CD4-positive, alpha-beta T cell treated with Interleukin-6 for 4 hours (primary cell): Measurements from ENCODE around the gene SLC1A2.

Experiments
- DNase-seq: peaks from one replicate; pipeline ENCODE4 v3.0.0-alpha.2; 2020; ENCODE audit warnings: mixed read lengths

Gene SLC1A2

DNA sequence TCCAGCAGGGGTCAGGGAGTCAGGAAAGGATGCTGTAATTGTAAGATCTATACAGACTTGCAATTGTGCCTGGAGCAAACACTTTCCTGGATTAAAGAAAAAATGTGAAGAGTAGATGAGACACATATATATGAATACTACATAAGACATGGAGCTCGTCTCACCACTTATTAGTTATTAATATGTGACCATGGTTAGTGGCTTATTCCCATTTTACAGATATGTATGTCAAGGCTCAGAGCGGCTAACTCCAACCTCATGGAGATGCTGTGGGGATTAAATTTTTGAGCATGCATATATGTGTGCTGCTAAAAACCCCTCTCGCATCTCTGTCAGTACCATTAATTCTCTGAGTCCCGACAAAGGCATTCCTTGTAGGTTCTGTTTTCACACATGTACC, 125.7 kb downstream of the SLC1A2 start:
- DNase-seq: no peak

DNA sequence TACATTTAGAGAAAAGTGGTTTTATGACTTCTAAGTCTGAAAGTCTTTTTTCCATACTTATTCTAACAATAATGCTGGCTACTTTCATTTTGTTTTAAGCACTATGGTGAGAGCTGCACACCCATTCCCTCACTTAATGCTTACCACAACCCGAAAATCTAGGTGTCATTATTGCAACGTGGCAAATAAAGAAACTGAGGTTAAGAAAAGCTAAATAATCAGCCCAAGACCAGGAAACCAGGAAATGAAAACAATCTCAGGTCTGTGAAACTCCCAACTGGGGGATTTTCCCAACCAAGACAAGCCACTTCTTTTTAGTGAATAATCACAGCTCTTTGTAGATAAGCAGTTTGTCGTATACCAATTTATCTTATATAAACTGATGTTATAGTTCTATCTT, 126.3 kb downstream of the SLC1A2 start:
- no peak for DNase-seq

DNA sequence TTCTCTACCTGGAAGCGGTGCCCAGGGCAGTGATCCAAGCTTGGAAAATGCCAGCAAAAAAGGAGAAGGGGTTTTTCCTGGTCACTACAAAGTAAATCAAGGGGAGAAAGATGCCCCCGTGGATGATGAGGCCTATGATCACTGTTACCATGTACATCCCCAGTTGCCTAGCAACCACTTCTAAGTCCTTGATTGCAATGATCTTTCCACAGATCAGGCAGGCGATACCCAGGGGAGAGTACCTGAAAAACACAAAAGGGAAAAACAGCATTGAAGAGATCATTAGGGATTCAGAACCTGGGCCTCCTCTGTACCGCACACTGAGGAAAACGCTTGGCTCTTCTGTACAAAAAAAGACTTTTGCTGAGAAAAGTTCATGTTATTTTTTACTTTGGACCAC, 127.1 kb downstream of the SLC1A2 start:
- DNase-seq: no peak

DNA sequence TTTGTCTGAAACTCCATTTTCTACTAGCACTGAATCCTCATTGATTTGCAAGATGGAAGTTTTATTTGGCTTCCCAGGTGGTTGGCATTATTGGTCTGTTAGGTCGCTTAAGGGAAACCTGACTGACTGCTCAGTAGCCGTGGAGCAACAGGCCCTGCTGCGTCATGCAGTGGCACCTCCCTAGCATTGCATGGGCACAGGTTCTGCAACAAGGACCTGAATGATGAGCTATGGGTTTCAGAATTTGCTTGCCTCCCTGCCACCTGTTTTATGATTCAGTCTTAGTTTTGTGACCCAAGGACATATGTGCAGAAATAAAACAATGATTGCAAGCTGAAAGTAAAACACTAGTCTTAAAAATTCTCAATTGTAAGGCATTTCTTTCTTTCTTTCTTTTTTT, 128.5 kb downstream of the SLC1A2 start:
- DNase-seq: no peak

DNA sequence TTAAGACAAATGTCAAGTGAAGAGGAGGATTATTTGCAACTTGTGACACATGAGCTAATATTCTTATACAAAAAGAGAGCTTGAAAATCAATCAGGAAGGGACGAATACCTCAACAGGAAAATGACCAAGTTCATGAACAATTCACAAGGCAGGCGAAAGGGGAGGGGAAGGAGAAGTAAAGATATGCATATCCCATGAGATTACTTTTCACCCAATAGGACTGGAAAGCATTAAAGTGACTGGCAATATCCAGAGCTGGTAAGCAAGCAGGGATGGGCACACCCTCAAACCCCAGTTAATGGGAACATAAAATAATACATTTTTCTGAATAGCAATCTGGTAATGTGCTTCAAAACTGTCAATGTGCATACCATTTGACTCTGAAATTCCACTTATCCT, 129.5 kb downstream of the SLC1A2 start:
- DNase-seq: no peak

DNA sequence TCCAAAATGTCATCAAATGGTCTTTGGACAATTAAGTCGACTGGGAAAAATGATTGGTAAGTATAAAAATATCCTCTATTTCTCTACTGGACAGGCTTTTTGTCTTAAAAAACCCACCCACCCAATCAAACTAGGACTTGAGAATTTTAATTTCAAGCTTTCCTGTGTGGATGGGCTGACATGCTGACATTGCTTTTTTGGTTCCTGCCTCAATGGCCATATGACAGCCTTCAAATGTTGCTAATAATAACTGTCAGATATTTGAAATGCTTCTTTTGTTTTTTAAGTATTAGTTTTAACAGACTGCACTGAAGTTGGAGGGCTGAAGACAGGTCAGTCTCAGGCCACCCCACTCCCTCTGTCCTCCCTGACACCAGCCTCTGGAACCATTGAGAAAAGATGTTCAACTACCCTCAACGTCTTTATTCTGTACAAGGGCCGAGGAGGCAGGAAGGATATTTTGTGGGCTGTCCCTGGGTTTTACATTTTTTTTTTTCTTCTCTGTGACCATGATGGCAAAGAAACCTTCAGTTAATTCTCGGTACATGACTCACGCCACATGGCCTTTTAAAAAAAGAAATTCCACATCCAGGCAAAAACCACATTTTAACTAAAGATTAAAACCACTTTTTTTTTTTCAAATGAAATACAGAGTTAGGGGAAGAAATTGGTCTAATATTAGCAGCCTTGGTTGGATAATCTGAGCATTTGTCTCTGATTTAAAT, 130.4 kb downstream of the SLC1A2 start:
- DNase-seq: no peak

DNA sequence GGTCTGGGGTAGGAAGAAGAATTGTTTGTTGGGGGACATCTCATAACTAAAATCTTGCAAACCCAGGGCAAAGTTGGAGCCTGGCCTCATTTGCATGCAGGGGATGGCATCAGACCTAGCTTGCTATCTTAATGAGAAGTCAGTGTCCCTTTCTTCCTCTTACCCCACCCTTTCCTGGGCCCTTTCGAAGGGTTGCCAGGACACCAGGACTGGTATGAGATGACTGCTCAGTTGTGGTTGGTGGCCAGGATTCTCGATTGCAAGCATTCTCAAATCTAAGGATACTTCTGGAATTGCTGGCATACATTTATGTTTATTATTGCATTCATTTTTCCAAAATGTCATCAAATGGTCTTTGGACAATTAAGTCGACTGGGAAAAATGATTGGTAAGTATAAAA, 131.0 kb downstream of the SLC1A2 start:
- DNase-seq: no peak

DNA sequence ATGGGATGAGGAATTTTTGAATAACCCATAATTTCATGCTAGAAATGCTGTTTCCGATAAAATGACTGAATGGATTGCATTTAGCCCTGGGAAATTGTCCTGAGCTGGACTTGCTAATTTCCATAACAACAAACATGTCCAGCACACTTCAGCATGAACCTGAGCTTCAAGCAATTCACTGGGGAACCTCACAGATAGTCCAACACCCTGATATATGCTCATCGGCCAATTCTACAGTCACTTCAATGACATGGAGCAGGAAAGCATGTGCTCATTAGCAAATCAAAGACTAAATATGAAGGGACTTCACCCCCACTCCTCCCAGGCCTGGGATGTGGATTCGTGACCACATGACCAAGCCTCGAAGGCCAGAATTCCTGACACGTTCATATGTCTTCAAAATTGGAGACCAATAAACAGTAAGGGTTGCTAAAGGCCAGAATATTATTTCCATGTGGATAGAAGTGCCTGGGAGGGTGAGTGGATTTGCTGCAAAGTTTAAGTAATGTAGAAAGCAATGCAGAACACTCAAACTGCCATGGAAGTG, 131.9 kb downstream of the SLC1A2 start:
- no peak for DNase-seq

DNA sequence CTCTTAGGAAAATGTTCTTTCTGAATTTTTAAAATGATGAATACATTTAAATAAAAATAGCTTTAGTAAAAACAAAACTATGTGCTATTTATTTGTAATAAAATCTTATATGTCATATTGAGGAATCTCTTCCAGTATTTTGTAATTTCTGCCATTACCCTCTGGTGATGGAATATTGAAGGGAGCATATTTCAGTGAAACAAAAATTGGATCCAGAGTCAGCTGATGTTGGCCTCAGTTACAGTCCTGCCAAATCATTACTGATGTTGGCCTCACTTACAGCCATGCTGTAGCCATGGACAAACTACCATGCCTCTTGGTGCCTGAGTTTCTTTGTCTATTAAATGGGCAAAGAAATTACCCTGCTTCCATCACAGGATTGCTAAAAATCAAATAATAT, 133.2 kb downstream of the SLC1A2 start:
- no peak for DNase-seq

DNA sequence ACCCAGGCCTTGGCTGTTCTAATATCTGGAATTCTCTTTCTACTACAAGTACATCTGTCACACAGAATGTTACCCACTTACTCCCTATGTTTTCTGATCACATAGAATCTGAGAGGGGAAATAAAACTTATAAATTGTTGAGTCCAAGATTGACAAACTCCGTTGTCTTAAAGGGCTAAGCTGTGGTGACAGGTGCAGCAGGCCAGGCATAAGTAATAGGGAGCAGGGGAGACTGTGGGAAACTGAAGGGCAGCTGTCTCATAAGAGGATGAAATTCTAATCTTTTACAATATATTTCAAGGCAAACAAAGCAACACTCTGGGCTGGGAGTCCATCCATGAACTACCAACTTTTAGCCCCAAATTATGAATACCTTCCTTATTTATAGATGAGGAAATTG, 133.9 kb downstream of the SLC1A2 start:
- no peak for DNase-seq

DNA sequence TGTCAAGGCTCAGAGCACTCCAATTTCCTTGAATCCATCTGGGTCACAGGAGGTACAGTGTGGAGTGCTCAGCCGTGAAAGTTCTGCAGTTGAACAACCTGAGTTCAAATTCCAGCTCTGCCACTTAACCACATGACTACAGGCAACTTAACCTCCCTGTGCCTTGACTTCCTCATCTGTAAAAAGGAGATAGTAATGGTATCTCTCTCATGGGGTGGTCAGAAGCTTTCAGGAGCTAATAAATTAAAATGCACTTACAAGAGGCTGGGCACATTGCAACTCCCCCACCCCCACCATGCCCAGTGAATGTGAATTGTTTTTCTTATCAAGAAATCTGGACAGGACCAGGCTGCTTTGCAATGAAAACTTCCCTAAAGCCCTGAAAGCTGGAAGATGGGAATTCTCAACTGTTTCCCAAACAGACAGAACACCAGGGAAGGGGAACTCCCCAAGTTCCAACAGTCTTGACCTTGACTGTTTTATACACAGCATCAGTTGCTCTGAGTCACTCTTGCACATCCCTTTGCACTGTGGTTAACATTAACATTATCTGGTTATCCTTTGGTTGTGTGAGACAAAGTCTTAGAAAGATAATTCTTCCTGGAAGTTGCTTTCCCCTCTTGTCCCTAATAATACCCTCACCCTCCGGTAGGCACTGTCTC, 137.0 kb downstream of the SLC1A2 start:
- no peak for DNase-seq

DNA sequence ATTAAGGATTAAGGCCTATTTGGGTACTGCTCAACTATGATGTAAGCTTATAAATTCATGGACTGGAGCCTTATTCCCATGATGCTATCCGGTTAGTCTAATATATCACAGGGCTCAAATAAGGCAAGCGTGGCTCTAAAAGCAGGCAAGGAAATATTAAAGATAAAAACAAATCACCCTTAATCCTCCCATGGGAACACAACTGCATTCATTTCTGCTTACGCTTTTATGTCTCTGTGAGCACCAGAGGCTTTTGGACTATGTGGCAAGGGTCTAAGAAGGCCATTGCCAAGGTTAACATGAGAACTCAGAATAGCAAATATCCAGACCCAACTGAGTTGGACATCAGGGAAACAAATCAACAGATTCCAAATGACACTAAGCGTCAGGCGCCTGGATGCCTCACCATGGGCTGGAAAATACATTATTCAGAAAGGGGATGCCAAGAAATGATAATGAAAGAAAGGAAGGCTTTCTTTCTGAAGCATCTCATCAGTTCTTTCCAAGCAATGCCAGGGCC, 138.1 kb downstream of the SLC1A2 start:
- DNase-seq: no peak

DNA sequence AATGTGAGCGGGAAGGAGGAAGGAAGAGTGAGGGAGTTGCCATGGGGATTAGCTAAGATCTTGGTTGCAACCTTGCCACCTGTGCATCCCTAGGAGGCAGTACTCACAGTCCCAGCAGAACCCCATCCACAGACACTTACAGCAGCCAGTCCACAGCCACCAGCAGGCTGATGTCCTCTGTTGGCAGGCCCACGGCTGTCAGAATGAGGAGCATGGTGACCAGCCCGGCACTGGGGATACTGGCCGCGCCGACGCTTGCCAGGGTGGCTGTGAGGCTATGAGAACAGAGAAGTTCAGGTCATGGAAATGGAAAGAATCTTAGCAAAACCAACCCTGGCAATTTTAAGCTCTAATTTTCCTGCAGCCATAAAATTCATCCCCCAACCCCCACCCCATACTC, 138.6 kb downstream of the SLC1A2 start:
- no peak for DNase-seq

DNA sequence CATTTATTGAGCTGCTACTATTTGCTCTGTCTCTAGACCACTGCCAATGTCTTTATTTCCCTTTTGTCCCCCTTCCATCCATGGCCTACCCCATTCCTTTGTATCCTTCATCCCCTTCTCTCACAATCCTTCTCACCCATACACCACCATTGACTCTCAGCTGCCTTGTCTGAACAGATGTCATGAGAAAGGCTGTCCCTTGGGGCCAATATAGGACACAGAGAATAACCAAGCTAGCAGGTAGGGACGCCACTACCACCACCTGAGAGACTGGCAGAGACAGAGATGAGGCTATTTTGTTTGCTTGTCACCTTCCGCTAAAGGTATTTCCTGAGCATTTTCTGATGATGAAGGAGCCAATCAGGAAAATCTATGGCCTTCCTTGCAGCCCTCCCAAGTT, 141.5 kb downstream of the SLC1A2 start:
- no peak for DNase-seq

DNA sequence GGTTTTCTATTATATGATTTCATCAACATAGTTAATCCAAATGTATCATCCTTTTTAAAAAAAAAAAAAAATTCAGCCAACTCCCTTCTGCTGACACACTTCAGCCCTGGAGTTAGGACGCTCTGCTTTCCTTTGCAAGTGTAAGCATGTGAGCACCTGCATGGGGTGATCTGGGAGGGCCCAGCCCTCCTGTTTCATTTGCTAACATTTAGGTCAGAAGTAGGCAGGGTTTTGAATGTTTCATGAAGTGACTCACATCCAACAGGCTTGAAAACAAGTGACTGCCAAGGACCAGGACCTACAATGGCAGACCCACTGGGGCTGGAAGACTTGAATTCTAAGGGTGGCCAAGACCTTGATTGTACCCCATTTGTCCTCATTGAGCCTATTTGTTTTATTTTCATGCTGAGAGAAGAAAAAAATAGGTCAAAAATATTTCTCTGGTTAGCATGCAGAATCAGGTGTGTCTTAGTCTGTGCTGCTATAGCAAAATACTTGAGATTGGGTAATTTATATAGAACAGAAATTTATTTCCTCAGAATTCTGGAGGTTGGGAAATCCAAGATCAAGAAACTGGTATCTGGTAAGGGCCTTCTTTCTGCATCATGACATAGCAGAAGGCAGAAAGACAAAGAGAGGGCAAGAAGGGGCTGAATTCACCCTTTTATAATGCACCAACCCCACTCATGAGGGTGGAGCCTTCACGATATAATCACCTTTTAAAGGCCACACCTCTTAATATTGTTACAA, 142.8 kb downstream of the SLC1A2 start:
- peak; percentile 44 for DNase-seq

DNA sequence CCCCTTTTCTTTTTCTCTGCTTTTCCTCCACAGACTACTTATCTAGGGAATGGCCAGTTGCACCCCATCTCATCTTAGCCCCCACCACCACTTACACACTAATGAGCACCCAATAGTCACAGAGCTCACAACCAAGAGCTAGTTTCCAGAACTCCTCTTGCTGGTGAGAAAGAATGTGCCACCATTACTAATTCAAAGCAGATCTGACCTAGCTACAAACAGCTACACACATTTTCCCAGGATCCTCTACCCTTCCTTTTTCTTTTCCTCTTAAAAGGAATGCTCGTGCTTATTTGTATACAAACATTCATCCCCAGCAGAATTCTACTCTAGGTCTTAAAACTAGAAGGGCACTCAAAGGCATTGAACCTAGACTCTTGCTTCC, 143.6 kb downstream of the SLC1A2 start:
- DNase-seq: no peak

DNA sequence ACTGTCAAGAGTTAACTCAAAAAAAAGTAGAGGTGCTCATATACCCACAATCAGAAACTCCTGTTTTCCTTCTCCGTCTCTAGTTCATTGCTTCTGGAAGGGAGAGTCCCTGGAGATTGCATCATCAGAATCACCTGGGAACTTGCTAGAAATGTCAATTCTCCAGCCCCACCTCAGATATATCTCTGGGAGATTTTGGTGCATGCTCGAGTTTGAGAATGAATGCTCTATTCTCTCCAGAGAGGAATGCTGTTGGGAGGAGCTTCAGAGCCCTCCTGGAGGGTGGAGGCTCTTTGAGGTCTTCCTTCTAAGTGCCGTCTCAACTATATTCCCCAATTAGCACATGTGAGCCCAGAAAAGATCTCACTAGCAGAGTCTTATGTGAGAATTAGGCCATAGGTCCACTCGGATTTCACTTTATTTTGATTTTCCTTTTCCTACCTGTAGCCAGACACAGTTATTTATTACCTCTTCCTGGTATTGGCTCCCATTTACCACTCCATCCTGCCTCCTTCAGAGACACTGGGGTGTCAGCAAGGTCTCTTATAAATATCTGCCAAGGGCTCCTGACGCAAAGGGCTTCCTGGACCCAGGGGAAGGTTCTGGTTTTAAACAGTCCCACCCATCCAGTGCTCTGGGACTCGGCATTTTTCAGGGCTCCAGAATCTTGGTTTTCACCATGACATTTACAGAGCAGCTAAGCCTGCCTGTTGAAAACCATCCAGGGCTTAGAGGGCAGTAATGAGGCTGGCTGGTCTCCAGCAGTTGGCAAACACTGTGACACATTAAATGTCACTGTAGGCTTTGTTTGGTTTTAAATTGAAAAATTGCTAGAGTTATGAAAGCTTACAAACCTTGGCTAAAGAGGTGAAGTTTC, 144.2 kb downstream of the SLC1A2 start:
- no peak for DNase-seq

DNA sequence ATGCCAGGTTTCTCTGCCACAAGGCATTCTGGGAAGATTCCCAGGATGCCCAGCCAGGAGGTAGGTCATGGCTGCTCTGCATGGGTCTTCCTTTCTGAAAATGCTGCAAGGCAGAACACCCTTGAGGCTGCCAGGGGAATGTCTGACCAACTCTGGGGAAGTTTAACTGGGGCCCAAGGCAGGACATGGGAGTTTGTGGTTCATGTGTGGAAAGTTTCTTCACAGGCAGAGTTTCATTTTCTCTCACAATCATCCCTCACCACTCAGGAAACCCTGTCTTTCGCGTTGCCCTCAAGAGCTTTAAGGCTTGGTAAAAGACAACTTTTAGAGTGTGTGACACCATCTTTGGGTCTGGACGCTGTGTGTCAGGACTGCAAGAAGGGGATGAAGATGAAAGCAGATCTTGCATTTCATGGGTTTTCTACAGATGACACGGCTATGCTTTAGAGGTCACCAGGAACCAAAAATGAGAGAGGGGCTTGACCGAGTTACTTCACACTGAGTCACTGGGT, 146.9 kb downstream of the SLC1A2 start:
- peak; percentile 54 for DNase-seq

DNA sequence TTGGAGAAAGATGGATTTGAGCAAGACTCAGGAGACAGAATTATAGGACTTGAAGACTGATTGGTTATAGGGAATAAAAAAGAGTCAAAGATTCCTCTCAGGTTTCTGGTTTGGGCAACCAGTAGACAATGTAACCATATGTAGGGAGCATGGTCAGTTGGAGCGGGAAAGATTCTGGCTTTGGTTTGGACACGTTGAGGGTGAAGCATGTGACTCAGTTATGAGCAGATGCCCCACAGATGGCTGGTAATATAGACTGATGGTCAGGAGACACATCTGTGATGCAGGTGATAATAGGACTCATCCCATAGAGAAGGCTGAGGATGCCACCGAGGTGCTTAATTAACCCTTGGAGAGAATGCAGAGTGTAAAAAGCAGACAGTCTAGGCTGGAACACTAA, 148.3 kb downstream of the SLC1A2 start:
- DNase-seq: no peak

DNA sequence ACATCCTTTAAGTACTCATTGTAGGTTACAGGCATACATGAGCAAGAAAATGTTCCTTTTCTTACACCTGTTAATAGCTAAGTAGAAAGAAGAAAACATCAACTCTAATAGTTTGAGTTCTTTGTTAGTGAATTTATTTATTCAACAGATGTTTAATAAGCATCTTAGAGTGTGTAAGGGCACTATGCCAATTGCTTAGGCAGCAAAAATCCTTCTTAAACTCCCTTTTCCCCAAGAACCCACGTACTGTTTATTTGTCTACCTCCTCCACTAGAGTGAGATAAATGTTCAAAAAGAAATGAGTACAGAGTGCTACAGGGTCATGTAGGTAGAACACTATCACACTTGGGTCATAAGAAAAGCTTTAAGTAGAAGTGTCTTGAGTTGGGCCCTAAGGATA, 149.0 kb downstream of the SLC1A2 start:
- no peak for DNase-seq

DNA sequence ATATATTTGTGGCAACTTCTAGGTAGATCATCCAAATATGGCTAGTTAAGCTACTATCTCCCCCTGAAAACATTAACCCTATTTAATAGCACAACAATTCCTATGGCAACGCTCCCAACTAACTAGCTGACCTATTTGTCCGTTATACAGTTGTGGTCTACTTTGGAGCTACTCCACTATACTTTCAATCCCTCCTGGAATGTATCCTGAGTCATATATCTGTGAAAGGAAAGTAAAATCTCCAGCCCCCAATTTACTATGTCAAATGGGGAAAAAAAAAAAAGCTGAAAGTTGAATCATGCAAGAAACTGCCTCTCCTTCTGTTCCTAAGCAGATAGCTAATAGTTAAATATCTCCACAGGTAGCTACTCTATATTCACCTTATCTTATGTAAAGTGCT, 151.9 kb downstream of the SLC1A2 start:
- no peak for DNase-seq

DNA sequence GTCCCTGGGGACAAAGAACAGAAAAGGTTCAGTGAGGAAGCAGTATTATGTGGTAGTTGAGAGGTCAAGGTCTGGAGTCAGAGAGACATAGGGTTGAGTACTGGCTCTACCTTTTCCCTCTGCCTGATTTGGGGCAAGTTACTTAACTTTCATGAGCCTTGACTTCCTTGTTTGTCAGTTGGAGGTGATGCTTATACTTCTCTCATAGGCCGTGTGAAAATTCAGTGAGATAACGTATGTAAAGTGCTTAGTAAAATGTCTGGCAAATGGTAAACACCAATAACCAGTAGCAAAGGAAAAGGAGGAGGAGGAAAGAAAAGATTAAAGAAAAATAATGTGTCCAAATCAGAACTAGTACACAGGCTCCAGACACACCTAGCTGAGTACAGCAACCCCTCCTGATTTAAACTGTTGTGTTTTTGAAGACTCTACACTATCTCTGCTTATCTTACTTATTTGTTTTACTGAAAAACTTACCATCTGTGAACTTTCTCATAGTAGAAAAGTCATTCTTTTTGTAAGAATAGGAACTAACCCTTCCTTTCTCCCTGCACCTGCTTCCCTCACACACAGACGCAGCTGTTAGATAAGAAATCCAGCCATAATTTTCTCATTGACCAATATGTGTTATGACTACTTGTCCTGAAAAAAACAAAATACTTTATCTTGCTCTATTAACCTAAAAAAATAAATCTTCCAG, 153.5 kb downstream of the SLC1A2 start:
- DNase-seq: no peak
